H1 (cell line): ENCODE data around the gene TFDP1. TPM values are rescaled to one million over a fixed set of nuclear protein-coding genes. Genes with fewer than 3 reads are reported as not detected.

Experiments used
- BACH1 ChIP-seq: IDR thresholded peaks from 2 replicates; pipeline ENCODE4 v1.6.1; 2012; ENCODE audit warnings: low read length, improper control_type of control experiment
- KDM5A ChIP-seq: fragments of 200-600 bp; IDR thresholded peaks from 2 replicates; pipeline ENCODE4 v1.7.1; 2012; ENCODE audit warnings: mild to moderate bottlenecking, low read length, inconsistent platforms, mixed read lengths
- RFX5 ChIP-seq: IDR thresholded peaks from 2 replicates; pipeline ENCODE4 v1.6.1; 2011; ENCODE audit warnings: low read depth, low read length, improper control_type of control experiment, borderline replicate concordance
- SIRT6 ChIP-seq: IDR thresholded peaks from one replicate; pipeline ENCODE4 v1.7.1; 2012; ENCODE audit warnings: low read length, inconsistent platforms
- SUZ12 ChIP-seq: fragments of 200-600 bp; sonication (generic); IDR thresholded peaks from 2 replicates; pipeline ENCODE4 v1.6.1; 2012; ENCODE audit warnings: mild to moderate bottlenecking, inconsistent platforms, low read length, moderate library complexity, mixed read lengths
- polyA plus RNA-seq, 7 experiments: library from polyadenylated mRNA; depleted of rRNA in 3 of 7; stranded (reverse) in 5 of 7; unstranded in 2 of 7; fragments of >200 nt in 5 of 7; fragments of 200-250 nt in 2 of 7; gene quantifications; 1 replicate in 5 of 7; 2 replicates in 1 of 7; 4 replicates in 1 of 7; pipeline versions ENCODE4 v1.2.1 to v1.2.3, GENCODE V29; 2011 to 2013; ENCODE audit warnings: missing spikeins in 2 of 7, mixed read lengths in 2 of 7
- total RNA-seq: library from RNA; stranded (reverse); fragmentation: NEBNext Ultra II Directional; extraction: Animal tissue kit (Norgen Biotek cat#: 25700); gene quantifications from 2 replicates; pipeline ENCODE4 v1.2.1, GENCODE V29; 2021

TFDP1 gene
- total and polyA plus RNA-seq, 2 of the 8 experiments (the other 6 are each of a cell fraction or from before 2014, with no cell fraction given): 43.6 to 81.9 TPM

- no peak for TF ChIP-seq RFX5
- no peak for TF ChIP-seq SIRT6
- no peak for TF ChIP-seq SUZ12
- no peak for TF ChIP-seq KDM5A
- no peak for TF ChIP-seq BACH1
Observed at GRCh38 chr13:113609616-113610015, 25.1 kb downstream of the TFDP1 start (continued).
